Measurements from ENCODE around the gene CREBBP.
A peak's percentile ranks its signal among the peaks of the same experiment; 100 is the strongest.
"Not testable (repeated sequence)": the region's sequence is repeated elsewhere in the genome, so short reads cannot be mapped to it uniquely, and the experiment has no call there.

CREBBP gene
- total RNA-seq, result 80.9 to 338 (median 190) reads per million in 9 experiments

- Mint-ChIP-seq H3K9me3 (no peaks in the 10 kb centered on the region), H3K4me1 (ENCODE audit: low read depth in 2 of 2) (peaks cover 37 to 43% of the 10 kb centered on the region in 2 donors), H3K27ac (peak within 1 kb of the TSS; percentile 67 to 91), H3K36me3 (ENCODE audit: insufficient read depth) (peaks cover 33% of the 10 kb centered on the region), H3K4me3 (peak within 1 kb of the TSS; percentile 86 to 87), H3K27me3 (peaks cover 0 to 25% of the 10 kb centered on the region in 2 donors)
- ATAC-seq (replicated peaks) (peak; percentile 82), DNase-seq (peak; percentile 79 to 89 (median 87))
Observed at GRCh38 chr16:3880623-3881498, at the start of gene CREBBP. CREBBP (minus strand) TSS chr16:3880713; CDS start chr16:3879916, 797 bp downstream.

- ATAC-seq (replicated peaks); H3K4me1 Mint-ChIP-seq (ENCODE audit: low read depth in 2 of 2); H3K9me3 Mint-ChIP-seq; DNase-seq; H3K27ac Mint-ChIP-seq; H3K36me3 Mint-ChIP-seq (ENCODE audit: insufficient read depth); H3K4me3 Mint-ChIP-seq: not testable (repeated sequence)
- peaks cover 19 to 30% of the 10 kb centered on the region in 2 donors for H3K27me3 Mint-ChIP-seq
Observed at GRCh38 chr16:3927147-3927546, 46.6 kb upstream of the CREBBP start.

DNA sequence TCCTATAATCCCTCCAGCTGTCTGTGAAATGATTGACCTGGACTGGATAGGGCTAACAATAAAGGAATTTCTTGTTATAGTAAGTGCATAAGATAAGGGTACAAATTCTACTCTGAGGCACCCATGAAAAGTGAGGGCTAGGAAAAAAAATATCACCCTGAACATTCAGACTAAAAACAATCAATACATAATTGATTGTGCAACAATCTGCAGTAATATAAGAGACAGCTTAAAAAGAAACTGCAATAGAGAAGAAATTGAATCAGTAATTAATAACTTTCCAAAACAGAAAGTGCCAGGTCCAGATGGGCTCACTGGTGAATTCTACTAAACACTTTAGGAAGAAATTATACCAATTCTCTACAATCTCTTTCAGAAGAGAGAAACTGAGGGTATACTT lies 44.2 kb upstream of the CREBBP start:
- Mint-ChIP-seq H3K4me3 (no peak overlapping the region), H3K4me1 (ENCODE audit: low read depth in 2 of 2) (no peaks in the 10 kb centered on the region), H3K36me3 (ENCODE audit: insufficient read depth) (no peaks in the 10 kb centered on the region), H3K27me3 (peaks cover 32 to 51% of the 10 kb centered on the region in 2 donors), H3K27ac (no peak overlapping the region), H3K9me3 (peaks cover 0 to under 1% of the 10 kb centered on the region in 2 donors)
- ATAC-seq (replicated peaks), result no peak
- no peak for DNase-seq

- no peaks in the 10 kb centered on the region for H3K4me1 Mint-ChIP-seq (ENCODE audit: low read depth in 2 of 2)
- DNase-seq, result no peak
- no peak overlapping the region for H3K4me3 Mint-ChIP-seq
- no peaks in the 10 kb centered on the region for H3K36me3 Mint-ChIP-seq (ENCODE audit: insufficient read depth)
- peaks cover 2 to 13% of the 10 kb centered on the region in 2 donors for H3K9me3 Mint-ChIP-seq
- no peak overlapping the region for H3K27ac Mint-ChIP-seq
- ATAC-seq (replicated peaks), result no peak
- H3K27me3 Mint-ChIP-seq, result peaks cover 26 to 69% of the 10 kb centered on the region in 2 donors
Observed at GRCh38 chr16:3922241-3922640, 41.7 kb upstream of the CREBBP start.

- Mint-ChIP-seq H3K27me3 (peaks cover 24 to 71% of the 10 kb centered on the region in 2 donors), H3K4me1 (ENCODE audit: low read depth in 2 of 2) (no peaks in the 10 kb centered on the region), H3K36me3 (ENCODE audit: insufficient read depth) (no peaks in the 10 kb centered on the region), H3K27ac (no peak overlapping the region), H3K9me3 (peaks cover 2 to 13% of the 10 kb centered on the region in 2 donors), H3K4me3 (no peak overlapping the region)
- ATAC-seq (replicated peaks) (no peak), DNase-seq (no peak)
Observed at GRCh38 chr16:3920206-3920605, 39.7 kb upstream of the CREBBP start.

GRCh38 chr16:3919413-3919812 lies 38.9 kb upstream of the CREBBP start:
- Mint-ChIP-seq H3K9me3 (peaks cover 2 to 13% of the 10 kb centered on the region in 2 donors), H3K27ac (no peak overlapping the region), H3K4me1 (ENCODE audit: low read depth in 2 of 2) (no peaks in the 10 kb centered on the region), H3K27me3 (peaks cover 25 to 74% of the 10 kb centered on the region in 2 donors), H3K4me3 (no peak overlapping the region), H3K36me3 (ENCODE audit: insufficient read depth) (no peaks in the 10 kb centered on the region)
- ATAC-seq (replicated peaks), result no peak
- no peak for DNase-seq

DNA sequence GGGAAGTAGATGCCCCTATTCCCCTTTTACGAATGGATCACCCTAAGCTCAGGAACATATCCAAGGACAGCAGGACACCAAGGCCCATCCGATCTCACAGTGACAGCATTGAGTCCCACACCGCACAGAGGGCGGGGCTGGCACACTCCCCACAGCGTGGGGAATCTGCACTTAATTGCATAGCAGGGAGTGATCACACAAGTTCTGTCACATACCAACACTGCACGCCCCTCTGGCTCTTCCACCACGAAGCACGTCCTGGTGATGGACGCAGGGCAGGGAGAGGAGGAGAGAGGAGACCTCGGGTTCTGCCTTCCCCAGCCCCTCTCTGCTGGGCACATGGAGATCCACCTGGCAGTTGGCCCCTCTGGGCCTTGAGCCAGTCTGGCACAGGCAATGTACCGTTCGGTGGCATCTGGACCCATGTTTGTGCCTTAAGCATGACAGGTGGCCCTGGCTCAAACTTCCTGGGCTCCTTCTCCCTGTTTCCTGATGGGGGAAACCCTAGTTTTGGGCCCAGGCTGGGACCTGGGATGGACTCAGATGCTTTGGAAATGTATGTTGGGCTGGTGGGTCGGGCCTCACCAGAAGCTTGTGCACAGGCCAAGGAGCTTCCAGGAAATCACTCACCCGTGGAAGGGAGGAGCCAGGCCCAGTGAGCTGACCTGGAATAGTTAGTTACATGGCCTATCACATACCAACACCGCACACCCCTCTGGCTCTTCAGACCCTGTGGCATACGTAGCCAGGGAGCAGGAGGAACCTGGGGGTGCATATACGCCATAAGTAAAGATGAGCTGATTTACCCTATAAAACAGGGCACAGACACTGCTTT lies 35.1 kb upstream of the CREBBP start:
- no peak for ATAC-seq (replicated peaks)

DNA sequence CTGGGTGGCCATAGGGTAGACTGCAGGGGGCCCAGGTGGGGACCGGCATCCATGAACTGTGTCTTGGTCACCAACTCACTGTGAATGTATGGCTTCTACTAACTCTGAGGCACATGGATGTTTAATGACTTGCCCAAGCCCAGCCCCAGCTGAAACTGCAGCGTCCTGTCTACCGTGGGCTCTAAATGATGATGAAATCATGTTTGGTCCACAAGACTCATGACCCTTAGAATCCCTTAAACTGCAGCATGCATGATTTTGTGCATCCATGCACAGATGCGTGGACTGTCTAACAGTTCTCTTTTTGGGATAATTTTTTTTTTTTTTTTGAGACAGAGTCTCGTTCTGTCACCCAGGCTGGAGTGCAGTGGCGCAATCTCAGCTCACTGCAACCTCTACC lies 32.4 kb upstream of the CREBBP start:
- Mint-ChIP-seq H3K27me3 (peaks cover 6 to 19% of the 10 kb centered on the region in 2 donors), H3K27ac (no peak overlapping the region), H3K36me3 (ENCODE audit: insufficient read depth) (no peaks in the 10 kb centered on the region), H3K4me1 (ENCODE audit: low read depth in 2 of 2) (peaks cover 0 to 2% of the 10 kb centered on the region in 2 donors), H3K9me3 (no peaks in the 10 kb centered on the region), H3K4me3 (no peak overlapping the region)
- no peak for DNase-seq
- no peak for ATAC-seq (replicated peaks)

More for the DNA sequence above, 35.1 kb upstream of the CREBBP start:
- no peak overlapping the region for H3K27ac Mint-ChIP-seq
- no peaks in the 10 kb centered on the region for H3K4me1 Mint-ChIP-seq (ENCODE audit: low read depth in 2 of 2)
- no peak for DNase-seq
- no peaks in the 10 kb centered on the region for H3K36me3 Mint-ChIP-seq (ENCODE audit: insufficient read depth)
- peaks cover 2 to 13% of the 10 kb centered on the region in 2 donors for H3K9me3 Mint-ChIP-seq
- H3K4me3 Mint-ChIP-seq, result no peak overlapping the region
- H3K27me3 Mint-ChIP-seq, result peaks cover 11 to 38% of the 10 kb centered on the region in 2 donors

DNA sequence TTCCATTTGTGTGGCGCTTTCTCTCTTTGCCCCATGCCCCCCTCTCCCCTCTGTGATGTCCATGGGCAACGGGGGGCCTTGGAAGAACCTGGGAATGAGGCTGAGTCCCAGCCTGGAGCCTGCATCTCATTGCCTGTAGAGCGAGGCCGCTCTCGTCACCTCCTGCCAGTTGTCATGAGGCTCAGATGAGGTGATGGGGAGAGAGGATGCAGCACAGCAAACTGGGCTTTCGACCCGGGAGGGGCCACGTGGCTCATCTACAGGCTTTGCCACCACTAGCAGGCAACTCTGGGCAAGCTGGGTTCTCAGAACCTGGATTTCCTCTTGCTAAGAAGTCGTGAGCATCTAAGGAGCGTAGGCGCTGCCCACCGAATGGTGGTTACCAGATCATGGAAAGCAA lies 31.9 kb upstream of the CREBBP start:
- DNase-seq (no peak), ATAC-seq (replicated peaks) (no peak)
- Mint-ChIP-seq H3K36me3 (ENCODE audit: insufficient read depth) (no peaks in the 10 kb centered on the region), H3K27ac (no peak overlapping the region), H3K9me3 (no peaks in the 10 kb centered on the region), H3K4me3 (no peak overlapping the region), H3K27me3 (peaks cover 6 to 14% of the 10 kb centered on the region in 2 donors), H3K4me1 (ENCODE audit: low read depth in 2 of 2) (peaks cover 0 to 2% of the 10 kb centered on the region in 2 donors)

- ATAC-seq (replicated peaks); H3K9me3 Mint-ChIP-seq: not testable (repeated sequence)
Observed at GRCh38 chr16:3911741-3912140, 31.2 kb upstream of the CREBBP start.

GRCh38 chr16:3909791-3910583 lies 29.5 kb upstream of the CREBBP start:
- peaks cover 0 to 2% of the 10 kb centered on the region in 2 donors for H3K4me1 Mint-ChIP-seq (ENCODE audit: low read depth in 2 of 2)
- DNase-seq (no peak), ATAC-seq (replicated peaks) (no peak)
- H3K27ac Mint-ChIP-seq, result peak overlapping the region in 1 of 2 donors; percentile 44
- H3K4me3 Mint-ChIP-seq, result no peak overlapping the region
- H3K27me3 Mint-ChIP-seq, result peaks cover 0 to 1% of the 10 kb centered on the region in 2 donors
- no peaks in the 10 kb centered on the region for H3K9me3 Mint-ChIP-seq
- no peaks in the 10 kb centered on the region for H3K36me3 Mint-ChIP-seq (ENCODE audit: insufficient read depth)

More at GRCh38 chr16:3911741-3912140, 31.2 kb upstream of the CREBBP start:
- not testable (repeated sequence) for H3K27me3 Mint-ChIP-seq; H3K27ac Mint-ChIP-seq; H3K4me3 Mint-ChIP-seq; DNase-seq; H3K4me1 Mint-ChIP-seq (ENCODE audit: low read depth in 2 of 2); H3K36me3 Mint-ChIP-seq (ENCODE audit: insufficient read depth)

GRCh38 chr16:3908951-3909437 lies 28.5 kb upstream of the CREBBP start:
- H3K4me3 Mint-ChIP-seq, result no peak overlapping the region
- H3K4me1 Mint-ChIP-seq (ENCODE audit: low read depth in 2 of 2), result peaks cover 0 to 2% of the 10 kb centered on the region in 2 donors
- no peak for ATAC-seq (replicated peaks)

GRCh38 chr16:3907586-3907985 lies 27.1 kb upstream of the CREBBP start:
- DNase-seq, result no peak
- H3K4me1 Mint-ChIP-seq (ENCODE audit: low read depth in 2 of 2), result peaks cover 0 to 2% of the 10 kb centered on the region in 2 donors
- no peaks in the 10 kb centered on the region for H3K9me3 Mint-ChIP-seq
- H3K27me3 Mint-ChIP-seq, result no peaks in the 10 kb centered on the region
- H3K36me3 Mint-ChIP-seq (ENCODE audit: insufficient read depth), result no peaks in the 10 kb centered on the region
- no peak for ATAC-seq (replicated peaks)
- no peak overlapping the region for H3K4me3 Mint-ChIP-seq
- H3K27ac Mint-ChIP-seq, result no peak overlapping the region

More at GRCh38 chr16:3908951-3909437, 28.5 kb upstream of the CREBBP start:
- H3K27ac Mint-ChIP-seq, result no peak overlapping the region
- DNase-seq, result no peak
- no peaks in the 10 kb centered on the region for H3K36me3 Mint-ChIP-seq (ENCODE audit: insufficient read depth)
- no peaks in the 10 kb centered on the region for H3K27me3 Mint-ChIP-seq
- no peaks in the 10 kb centered on the region for H3K9me3 Mint-ChIP-seq
